Panc1 (cell line): ENCODE results near the gene RFC2. TPM values are rescaled to one million over a fixed set of nuclear protein-coding genes. Genes with fewer than 3 reads are reported as not detected.
"Not testable (repeated sequence)": the region's sequence is repeated elsewhere in the genome, so short reads cannot be mapped to it uniquely, and the experiment has no call there.

ENCODE experiments used
- ATAC-seq: fragments of 200-7000 bp; cut with Tn5 transposase; 2 replicates; pipeline ENCODE4 v1.9.1; 2020; ENCODE audit warnings: mild to moderate bottlenecking, moderate library complexity
- BruUV-seq: library from RNA; stranded (reverse); fragments of 400-500 nt; replicated peaks from 2 replicates; lab custom pipeline; 2021; lab: Mats Ljungman, UMichigan
- CTCF ChIA-PET: fragments of 300-600 bp; sonication (Branson Sonifier 250); formaldehyde crosslinking; loops from one replicate; lab custom pipeline; 2022; ENCODE audit warnings: antibody characterized with exemption; lab: Charles Lee
- POLR2A ChIA-PET: fragments of 300-600 bp; sonication (Branson Sonifier 250); formaldehyde crosslinking; loops from one replicate; lab custom pipeline; 2022; ENCODE audit warnings: antibody characterized with exemption; lab: Charles Lee
- DNase-seq: peaks from one replicate; pipeline ENCODE4 v3.0.0-alpha.2; 2010; ENCODE audit warnings: low read depth, low spot score
- H3K27ac ChIP-seq: 2 replicates; pipeline ENCODE4 v1.5.1; 2011; ENCODE audit warnings: mild to moderate bottlenecking, low read length, inconsistent platforms
- H3K27me3 ChIP-seq: fragments of 200-500 bp; sonication (Bioruptor generic); 2 replicates; pipeline ENCODE4 v1.6.0; 2014; ENCODE audit warnings: low read length, inconsistent platforms; ENCODE audit not compliant: control insufficient read depth, insufficient read depth
- H3K36me3 ChIP-seq: fragments of 200-500 bp; sonication (Bioruptor generic); 2 replicates; pipeline ENCODE4 v1.5.1; 2014; ENCODE audit warnings: inconsistent platforms, mild to moderate bottlenecking, low read length, moderate library complexity; ENCODE audit not compliant: control insufficient read depth, insufficient read depth
- H3K4me1 ChIP-seq: 2 replicates; pipeline ENCODE4 v1.5.1; 2011; ENCODE audit warnings: inconsistent platforms, mild to moderate bottlenecking, low read length, moderate library complexity; ENCODE audit not compliant: control insufficient read depth, insufficient read depth
- H3K4me3 ChIP-seq, 2 experiments: 2 replicates each; pipeline ENCODE4 v1.5.1; 2011 to 2012; ENCODE audit warnings: low read depth in 2 of 2, low read length in 2 of 2, mild to moderate bottlenecking in 2 of 2, inconsistent platforms in 1 of 2, moderate library complexity in 1 of 2
- H3K9me3 ChIP-seq: fragments of 200-500 bp; sonication (Bioruptor generic); 2 replicates; pipeline ENCODE4 v1.5.1; 2014; ENCODE audit warnings: low read depth, mild to moderate bottlenecking, inconsistent platforms, low read length, moderate library complexity; ENCODE audit not compliant: control insufficient read depth, insufficient read depth
- POLR2AphosphoS5 ChIP-seq: IDR thresholded peaks from 2 replicates; pipeline ENCODE4 v1.6.1; 2012; ENCODE audit warnings: mild to moderate bottlenecking, low read depth, low read length, moderate library complexity
- SIN3A ChIP-seq: IDR thresholded peaks from 2 replicates; pipeline ENCODE4 v1.6.1; 2012; ENCODE audit warnings: low read depth, mild to moderate bottlenecking, low read length, moderate library complexity, borderline replicate concordance; ENCODE audit not compliant: insufficient read depth
- TCF7L2 ChIP-seq: IDR thresholded peaks from 2 replicates; pipeline ENCODE4 v1.6.1; 2011; ENCODE audit warnings: mild to moderate bottlenecking, low read depth, low read length, inconsistent platforms
- in situ Hi-C: cut with HindIII; loops from 2 replicates; pipeline ENCODE4 v1.10.0; 2016; ENCODE audit warnings: low sequenced_read_pairs, low pct_unique_long_range_greater_than_20kb
- intact Hi-C: fragments of 100-400 bp; cut with micrococcal nuclease; formaldehyde crosslinking; loops from one replicate; pipeline ENCODE4 v1.10.0; 2022; ENCODE audit not compliant: unreplicated experiment
- total RNA-seq: library from RNA; stranded (reverse); gene quantifications from one replicate; pipeline ENCODE4 v1.2.1, GENCODE V29; 2021; ENCODE audit not compliant: unreplicated experiment
- TF ChIP-seq, protein P1 (sequence below): fragments of 450-650 bp; IDR thresholded peaks from 2 replicates; pipeline ENCODE4 v1.5.1; 2017; ENCODE audit warnings: mild to moderate bottlenecking
- TF ChIP-seq, protein P2 (sequence below), 2 experiments: IDR thresholded peaks; 2 replicates each; pipeline ENCODE4 v1.6.1; 2011 to 2012; ENCODE audit warnings: low read depth in 2 of 2, control low read depth in 1 of 2, low read length in 1 of 2, mild to moderate bottlenecking in 1 of 2, moderate library complexity in 1 of 2; ENCODE audit not compliant: insufficient read depth in 1 of 2

RFC2 gene
- total RNA-seq, 1 experiment from 2014 or later: 56.2 TPM

DNA sequence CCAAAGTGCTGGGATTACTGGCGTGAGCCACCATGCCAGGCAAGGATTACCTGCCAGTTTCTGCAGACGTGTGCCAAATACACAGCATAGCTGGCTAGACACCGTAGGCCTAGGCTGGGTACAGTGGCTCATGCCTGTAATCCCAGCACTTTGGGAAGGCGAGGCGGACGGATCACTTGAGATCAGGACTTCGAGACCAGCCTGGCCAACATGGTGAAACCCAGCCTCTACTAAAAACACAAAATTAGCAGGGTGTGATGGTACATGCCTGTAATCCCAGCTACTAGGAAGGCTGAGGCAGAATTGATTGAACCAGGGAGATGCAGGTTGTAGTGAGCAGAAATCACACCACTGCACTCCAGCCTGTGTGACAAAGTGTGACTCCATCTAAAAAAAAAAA, 868 bp downstream of the RFC2 start:
- Histone ChIP-seq H3K4me3 (peak overlapping the region; percentile 74 to 88), H3K27ac (peak overlapping the region; percentile 85), H3K36me3 (no peaks in the 10 kb centered on the region; the same call in 1 of the 2 replicates), H3K9me3 (no peaks in the 10 kb centered on the region), H3K27me3 (no peaks in the 10 kb centered on the region), H3K4me1 (peaks cover 15% of the 10 kb centered on the region)
- CTCF ChIA-PET: no interaction called here
- TF ChIP-seq, protein P1, sequence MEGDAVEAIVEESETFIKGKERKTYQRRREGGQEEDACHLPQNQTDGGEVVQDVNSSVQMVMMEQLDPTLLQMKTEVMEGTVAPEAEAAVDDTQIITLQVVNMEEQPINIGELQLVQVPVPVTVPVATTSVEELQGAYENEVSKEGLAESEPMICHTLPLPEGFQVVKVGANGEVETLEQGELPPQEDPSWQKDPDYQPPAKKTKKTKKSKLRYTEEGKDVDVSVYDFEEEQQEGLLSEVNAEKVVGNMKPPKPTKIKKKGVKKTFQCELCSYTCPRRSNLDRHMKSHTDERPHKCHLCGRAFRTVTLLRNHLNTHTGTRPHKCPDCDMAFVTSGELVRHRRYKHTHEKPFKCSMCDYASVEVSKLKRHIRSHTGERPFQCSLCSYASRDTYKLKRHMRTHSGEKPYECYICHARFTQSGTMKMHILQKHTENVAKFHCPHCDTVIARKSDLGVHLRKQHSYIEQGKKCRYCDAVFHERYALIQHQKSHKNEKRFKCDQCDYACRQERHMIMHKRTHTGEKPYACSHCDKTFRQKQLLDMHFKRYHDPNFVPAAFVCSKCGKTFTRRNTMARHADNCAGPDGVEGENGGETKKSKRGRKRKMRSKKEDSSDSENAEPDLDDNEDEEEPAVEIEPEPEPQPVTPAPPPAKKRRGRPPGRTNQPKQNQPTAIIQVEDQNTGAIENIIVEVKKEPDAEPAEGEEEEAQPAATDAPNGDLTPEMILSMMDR: no peak
- no peak for TF ChIP-seq TCF7L2
- no peak for TF ChIP-seq SIN3A
- TF ChIP-seq, protein P2, sequence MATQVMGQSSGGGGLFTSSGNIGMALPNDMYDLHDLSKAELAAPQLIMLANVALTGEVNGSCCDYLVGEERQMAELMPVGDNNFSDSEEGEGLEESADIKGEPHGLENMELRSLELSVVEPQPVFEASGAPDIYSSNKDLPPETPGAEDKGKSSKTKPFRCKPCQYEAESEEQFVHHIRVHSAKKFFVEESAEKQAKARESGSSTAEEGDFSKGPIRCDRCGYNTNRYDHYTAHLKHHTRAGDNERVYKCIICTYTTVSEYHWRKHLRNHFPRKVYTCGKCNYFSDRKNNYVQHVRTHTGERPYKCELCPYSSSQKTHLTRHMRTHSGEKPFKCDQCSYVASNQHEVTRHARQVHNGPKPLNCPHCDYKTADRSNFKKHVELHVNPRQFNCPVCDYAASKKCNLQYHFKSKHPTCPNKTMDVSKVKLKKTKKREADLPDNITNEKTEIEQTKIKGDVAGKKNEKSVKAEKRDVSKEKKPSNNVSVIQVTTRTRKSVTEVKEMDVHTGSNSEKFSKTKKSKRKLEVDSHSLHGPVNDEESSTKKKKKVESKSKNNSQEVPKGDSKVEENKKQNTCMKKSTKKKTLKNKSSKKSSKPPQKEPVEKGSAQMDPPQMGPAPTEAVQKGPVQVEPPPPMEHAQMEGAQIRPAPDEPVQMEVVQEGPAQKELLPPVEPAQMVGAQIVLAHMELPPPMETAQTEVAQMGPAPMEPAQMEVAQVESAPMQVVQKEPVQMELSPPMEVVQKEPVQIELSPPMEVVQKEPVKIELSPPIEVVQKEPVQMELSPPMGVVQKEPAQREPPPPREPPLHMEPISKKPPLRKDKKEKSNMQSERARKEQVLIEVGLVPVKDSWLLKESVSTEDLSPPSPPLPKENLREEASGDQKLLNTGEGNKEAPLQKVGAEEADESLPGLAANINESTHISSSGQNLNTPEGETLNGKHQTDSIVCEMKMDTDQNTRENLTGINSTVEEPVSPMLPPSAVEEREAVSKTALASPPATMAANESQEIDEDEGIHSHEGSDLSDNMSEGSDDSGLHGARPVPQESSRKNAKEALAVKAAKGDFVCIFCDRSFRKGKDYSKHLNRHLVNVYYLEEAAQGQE (IDR thresholded peaks at IDR 0.05; ENCODE audit: insufficient read depth in 1 of 2, low read depth in 2 of 2, low read length in 1 of 2): no peak
- TF ChIP-seq POLR2AphosphoS5: no peak
- BruUV-seq: no TSS peak
- POLR2A ChIA-PET: interaction anchor here (0.5 to 0.7 kb wide), 3 partner anchors 8 to 548 kb away, joined by 3 to 8 read pairs (median 6); no protein-coding TSS in a partner anchor
- DNase-seq: no peak
- intact Hi-C loops: no loop called here
- ATAC-seq: no peak
- in situ Hi-C loops: no loop called here

DNA sequence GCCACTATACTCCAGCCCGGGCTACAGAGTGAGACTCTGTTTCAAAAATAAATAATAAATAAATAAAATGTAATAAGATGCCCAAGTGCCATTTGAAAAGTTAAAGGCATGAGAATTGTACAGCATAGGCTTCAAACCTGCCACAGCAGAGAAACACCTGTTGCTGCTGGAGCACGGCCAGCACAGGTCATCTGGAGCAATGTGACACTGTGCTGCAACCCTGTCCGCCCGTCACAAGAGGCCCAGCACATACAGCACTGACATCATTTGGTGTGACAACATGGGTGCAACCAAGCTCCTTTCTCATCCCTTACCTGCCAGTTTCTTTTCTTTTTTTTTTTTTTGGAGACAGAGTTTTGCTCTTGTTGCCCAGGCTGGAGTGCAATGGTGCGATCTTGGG, 1.3 kb downstream of the RFC2 start:
- intact Hi-C loops: no loop called here
- DNase-seq (no peak), ATAC-seq (no peak)
- Histone ChIP-seq H3K27ac (no peak overlapping the region), H3K36me3 (no peaks in the 10 kb centered on the region; the same call in 1 of the 2 replicates), H3K9me3 (no peaks in the 10 kb centered on the region), H3K27me3 (no peaks in the 10 kb centered on the region), H3K4me3 (peak overlapping the region; percentile 74 to 88), H3K4me1 (peaks cover 15% of the 10 kb centered on the region)
- POLR2A ChIA-PET: interaction anchor here (0.6 to 0.7 kb wide), 2 partner anchors 10 to 266 kb away, joined by 6 to 10 read pairs; no protein-coding TSS in a partner anchor
- TF ChIP-seq POLR2AphosphoS5: no peak
- TF ChIP-seq, protein P2 (IDR thresholded peaks at IDR 0.05; ENCODE audit: insufficient read depth in 1 of 2, low read depth in 2 of 2, low read length in 1 of 2): no peak
- TF ChIP-seq TCF7L2: no peak
- no peak for TF ChIP-seq SIN3A
- TF ChIP-seq, protein P1: no peak
- no TSS peak for BruUV-seq
- in situ Hi-C loops: no loop called here
- CTCF ChIA-PET: no interaction called here

DNA sequence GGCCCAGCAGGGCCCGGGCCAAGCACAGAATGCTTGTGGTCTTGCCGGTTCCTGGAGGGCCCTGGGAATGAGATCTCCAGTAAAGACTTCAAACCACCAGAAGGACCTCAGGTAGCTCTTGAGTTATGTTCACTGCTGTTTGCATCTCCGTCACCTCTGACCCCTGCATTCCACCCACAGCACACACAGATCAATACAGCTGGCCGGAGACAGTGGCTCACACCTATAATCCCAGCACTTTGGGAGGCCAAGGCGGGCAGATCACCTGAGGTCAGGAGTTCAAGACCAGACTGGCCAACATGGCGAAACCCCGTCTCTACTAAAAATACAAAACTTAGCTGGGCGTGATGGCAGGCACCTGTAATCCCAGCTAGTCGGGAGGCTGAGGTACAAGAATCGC, 5.1 kb downstream of the RFC2 start:
- in situ Hi-C loops, H3K27ac ChIP-seq, ATAC-seq, BruUV-seq, H3K36me3 ChIP-seq, H3K27me3 ChIP-seq, POLR2A ChIA-PET, H3K4me1 ChIP-seq, intact Hi-C loops, H3K4me3 ChIP-seq, DNase-seq, CTCF ChIA-PET, H3K9me3 ChIP-seq: not testable (repeated sequence)
